Erythroblast (primary cell): ENCODE results near the gene PITPNB.

Experiments used
- GATA1 ChIP-seq: IDR thresholded peaks from 2 replicates; pipeline ENCODE4 v1.6.1; 2011; ENCODE audit warnings: low read depth, mild to moderate bottlenecking, control low read depth, low read length, moderate library complexity
- POLR2A ChIP-seq: IDR thresholded peaks from 2 replicates; pipeline ENCODE4 v1.6.1; 2011; ENCODE audit warnings: mild to moderate bottlenecking, low read length

GRCh38 chr22:27844656-27845591 is 74.1 kb downstream of the PITPNB start:
- TF ChIP-seq POLR2A (no peak), GATA1 (no peak)
